ENCODE results near the gene ASAP2.

Gene ASAP2

DNA sequence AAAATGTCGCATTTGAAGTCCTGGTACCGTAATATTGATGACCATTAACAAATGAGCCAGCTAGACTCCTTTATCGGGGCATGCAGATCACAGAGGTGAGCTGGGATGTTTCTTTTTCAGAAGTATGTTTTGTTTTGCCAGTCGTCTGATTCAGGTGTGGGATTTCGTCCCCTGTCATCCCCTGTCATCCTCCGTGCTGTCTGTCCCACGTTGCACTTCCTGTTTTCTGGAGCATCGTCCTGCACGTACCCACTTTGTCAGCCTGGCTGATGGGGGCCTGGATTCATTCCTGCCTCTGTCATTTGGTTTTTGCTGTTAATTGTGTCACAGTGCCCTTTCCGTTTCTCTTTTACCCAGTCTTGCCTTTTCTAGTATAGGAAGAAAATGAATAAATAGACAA, 72.8 kb downstream of the ASAP2 start:
- DNase-seq: no peak

DNA sequence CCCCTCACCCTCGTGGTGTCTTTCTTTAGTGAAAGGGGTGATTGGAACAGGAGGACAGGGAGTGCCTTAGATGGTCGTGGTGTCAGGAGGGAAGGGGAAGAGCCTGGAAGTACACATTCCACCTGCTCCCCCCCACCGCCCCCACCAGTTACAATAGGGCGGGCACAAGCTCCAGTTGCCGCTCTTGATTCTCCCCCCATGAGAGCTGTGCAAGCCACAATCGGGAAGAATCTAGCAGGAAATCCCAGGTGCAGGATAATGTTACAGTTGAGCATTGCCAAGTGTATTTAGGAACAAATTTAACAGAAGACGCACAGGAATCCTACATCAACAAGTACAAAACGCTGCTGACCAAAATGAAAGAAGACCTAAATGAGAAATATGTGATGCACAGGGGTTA, 73.6 kb downstream of the ASAP2 start:
- DNase-seq: no peak

DNA sequence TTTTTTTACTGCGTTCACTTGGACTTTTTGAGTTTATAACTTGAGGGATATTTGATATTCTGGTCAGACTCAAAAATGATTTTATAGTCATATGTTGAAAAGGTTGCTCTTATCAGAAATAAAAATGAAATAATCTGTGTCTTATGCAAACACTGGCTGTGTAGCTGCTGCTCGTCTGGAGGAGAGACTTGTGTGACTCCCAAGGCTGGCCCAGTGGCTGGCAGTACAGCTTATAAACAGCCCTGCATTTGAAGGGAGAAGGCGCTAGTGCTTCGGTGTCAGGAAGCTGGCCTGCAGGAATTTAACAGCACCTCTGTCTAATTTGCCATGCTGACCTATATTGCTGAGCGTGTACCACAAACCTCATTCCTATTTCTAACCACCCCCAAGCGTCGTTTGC, 74.5 kb downstream of the ASAP2 start:
- no peak for DNase-seq

DNA sequence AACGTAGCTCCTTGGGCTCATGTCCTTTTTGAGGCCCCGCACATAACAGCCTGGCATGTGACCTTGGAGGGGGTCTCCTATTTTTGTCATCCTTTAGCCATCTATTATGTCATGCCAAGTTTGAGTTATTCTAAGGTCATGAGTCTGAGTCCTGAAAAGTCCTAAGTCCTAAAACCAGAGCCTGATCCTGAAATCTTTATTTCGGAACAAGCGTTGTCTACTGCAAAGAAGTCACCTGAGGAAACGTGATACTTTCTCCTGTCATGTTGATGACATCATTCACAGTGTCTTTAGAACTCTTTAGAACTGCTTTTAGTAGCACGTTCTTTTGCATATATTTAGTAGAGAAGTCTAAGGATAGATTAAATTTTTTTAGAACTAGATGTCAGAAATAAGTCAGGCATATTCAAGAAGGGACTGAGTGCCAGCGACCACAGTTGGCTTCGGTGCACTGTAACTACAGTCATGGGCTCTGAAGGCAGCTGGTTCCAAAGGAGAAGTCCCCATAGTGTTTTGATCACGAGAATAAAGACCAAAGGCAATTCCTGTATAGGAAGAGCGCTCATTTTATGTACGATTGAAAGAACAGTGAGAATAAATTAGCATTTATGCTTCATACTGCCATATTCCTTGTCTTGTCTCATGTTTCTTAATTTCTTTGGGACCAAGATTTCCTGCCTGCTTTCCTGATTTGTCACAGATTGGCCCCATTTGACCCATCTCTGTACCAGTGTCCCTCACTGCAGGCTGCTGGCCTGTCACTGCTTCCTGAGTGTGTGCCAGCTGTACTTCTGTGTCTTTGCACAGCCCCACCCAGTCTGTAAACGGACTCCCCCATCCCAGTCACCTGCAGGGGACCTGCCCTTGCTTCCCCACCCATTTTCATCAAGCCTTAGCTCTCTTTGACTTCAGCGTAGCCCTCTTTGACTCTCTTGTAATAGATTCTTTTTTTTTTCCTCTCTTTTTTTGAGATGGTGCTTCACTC, 75.8 kb downstream of the ASAP2 start:
- no peak for DNase-seq

DNA sequence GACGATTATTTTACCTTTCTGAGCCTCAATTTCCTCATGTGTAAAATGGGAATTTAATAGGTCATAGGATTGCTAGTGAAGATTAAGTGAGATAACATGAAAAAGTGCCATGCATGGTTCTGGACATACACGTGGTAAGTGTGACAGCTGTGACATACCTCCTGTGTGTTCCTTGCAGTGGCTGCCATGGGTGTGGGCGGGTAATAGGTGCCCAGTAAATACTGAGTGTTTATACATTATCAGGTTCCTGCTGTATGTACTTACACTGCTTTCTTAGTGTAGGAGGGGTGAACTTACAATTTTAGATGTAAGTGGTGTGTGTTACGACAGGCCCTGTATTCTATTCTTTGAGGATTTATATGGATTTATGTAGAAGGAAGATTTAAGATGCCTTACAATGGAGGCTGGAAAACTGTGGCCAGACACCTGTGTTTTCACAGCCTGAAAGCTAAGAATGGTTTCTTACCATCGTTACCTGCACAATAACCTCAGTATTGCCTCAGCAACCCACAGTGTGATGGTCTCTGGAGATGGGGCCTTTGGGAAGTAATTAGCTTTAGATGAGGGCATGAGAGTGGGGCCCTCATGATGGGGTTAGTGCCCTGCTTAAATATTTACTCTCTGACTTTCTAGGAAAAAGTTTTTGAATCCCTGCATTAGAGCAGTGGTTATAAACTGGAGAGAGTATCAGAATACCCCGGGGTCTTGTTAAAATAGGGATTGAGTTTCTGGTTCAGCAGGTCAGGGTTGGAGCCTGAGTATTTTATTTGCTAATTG, 78.1 kb downstream of the ASAP2 start:
- DNase-seq: no peak

DNA sequence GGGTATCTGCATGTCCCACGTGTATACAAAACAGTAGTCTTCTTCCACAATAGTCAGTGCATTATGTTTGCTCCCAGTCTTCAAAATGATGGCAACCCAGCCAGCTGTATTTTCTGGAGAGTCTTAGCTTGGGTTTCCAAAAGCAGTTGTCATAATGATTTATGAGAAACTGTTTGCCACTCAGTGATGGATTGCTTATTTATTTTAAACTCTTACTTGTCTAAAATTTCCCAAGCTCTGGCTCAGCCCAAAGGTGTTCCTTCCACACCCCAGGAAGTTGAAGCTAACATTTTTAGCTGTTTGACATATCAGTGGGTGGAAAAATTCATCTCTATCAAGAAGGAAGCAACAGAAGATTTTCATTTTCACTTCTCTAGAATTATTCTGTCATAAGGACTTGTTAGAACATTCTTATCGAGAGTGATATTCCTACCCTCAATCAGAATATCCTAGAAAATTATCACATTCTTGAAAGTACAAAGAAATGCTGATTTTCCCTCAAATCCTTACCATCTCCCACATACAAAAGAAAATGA, 78.8 kb downstream of the ASAP2 start:
- no peak for DNase-seq

DNA sequence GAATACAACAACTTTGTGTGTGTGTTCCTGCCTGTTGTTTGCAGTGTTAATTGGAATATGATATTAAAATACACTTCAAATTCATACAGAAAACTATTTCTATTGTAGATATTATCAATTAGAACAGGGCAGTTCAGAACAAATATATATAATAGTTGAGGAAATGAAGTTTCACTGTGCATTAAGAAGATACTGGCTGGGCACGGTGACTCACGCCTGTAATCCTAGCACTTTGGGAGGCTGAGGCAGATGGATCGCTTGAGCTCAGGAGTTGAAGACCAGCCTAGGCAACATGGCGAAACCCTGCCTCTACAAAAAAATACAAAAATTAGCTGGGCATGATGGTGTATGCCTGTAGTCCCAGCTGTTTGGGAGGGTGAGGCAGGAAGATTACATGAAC, 79.3 kb downstream of the ASAP2 start:
- DNase-seq: no peak

DNA sequence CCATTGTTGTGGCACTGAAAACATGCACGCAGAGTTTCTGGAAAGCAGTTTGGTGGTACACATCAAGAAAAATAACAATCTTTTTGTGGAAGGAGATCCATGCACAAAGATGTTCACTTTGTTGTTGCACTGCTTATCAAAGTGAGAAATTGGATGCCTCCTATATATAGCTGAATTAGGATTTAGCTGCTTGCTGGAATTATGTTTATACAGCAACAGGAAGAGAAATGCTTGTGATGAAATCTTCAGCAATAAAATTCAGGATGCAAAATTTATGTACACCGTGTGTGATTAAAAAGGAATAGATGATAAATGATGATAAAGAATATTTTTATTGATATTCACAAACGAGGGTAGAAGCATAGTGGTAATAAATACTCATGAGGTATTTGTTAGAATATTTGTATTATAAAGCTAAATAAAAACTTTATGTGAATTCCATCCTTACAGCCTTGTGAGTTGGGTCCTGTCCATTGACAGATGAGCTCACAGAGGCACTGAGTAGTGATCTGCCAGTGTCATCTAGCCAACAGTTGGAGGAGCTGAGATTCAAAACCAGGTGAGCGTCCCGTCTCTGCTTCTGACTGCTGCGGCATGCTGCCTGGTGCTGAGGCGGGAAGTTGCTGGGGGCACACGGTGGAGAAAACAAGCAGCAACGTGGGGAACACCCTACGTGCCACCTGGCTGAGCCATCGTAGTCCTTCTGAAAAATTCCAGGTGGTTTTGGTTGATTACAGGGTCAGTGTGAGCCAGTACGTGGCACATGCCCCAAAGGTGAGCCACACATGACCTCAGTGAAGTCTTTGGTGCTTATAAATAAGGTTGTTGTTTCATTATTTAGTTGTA, 80.2 kb downstream of the ASAP2 start:
- no peak for DNase-seq

DNA sequence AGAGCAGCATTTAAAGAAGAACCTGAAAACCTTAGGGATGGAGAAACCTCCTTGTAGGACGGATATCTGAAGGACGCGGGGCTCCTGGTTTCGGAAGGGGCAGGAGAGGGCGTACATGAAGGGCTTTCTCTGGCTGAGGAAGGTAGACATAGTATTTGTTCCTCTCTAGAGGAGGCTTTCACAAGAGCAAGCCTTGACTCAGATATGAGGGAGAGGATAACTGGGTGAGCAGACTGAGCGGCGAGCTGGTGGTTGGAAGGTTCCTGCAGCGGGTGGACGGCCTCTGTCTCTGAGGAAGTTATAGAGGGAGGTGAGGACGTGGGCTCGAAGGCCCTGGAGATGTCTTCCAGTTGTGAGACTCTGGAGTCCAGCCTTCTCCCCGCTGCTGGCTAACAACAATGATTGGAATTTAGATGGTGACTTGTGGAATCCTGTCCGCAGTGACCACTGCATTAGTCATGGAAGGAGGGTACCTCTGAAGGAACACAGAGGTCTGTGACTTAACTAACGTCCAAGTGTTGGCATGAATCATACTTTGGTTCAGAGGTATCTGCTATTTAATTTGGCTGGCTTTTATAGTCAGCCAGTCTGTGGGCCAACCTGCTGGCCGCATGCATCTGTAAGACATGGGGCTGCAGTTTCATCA, 80.9 kb downstream of the ASAP2 start:
- no peak for DNase-seq

DNA sequence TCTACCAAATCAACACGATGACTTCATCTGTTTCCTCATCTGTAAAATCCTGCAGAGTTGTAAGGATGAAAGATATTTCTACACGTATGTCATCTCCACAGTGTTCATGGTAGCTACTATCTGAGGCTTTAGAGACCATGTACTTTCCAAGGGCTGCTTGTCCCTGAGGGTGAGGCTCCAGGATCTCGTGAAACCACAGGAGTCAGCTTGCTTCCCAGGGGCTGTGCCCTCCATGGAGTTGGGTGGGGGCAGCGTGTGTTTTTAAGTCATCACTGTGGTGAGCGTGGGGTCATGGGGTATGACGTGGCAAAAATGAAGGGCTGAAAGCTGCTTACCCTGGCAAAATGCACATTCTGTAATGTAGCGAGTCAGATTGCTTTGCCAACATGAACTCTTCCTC, 81.6 kb downstream of the ASAP2 start:
- DNase-seq: no peak

DNA sequence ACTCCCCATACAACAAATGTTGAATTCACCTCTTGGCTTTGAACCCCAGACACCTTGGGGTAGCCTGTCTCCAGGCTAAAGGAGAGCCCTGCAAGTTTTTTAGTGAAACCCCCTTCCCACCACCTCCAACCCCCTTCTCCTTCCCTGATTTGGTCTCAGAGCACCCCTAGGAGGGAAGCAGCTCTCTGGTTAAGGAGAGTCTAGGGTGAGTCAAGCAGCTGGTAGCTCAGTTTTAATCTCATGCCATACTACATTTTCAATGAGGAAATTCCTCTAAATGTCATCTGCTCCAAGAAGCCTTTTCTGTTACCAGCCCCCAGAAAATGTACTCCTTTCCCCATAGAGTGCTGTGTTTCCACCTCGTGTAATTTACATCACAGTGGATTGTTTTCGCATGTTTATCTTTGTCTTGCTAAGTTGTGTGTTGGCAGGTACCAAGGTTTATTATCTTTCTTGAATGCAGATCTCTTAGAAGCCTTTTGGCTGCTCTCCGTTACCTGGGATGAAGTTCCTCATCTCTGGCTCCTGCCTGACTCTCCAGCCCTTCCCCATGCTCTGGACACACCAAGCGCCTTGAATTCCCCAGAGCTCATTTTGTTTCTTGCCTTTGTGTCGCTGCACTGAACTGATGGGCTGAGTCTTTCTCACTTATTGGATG, 82.2 kb downstream of the ASAP2 start:
- no peak for DNase-seq

DNA sequence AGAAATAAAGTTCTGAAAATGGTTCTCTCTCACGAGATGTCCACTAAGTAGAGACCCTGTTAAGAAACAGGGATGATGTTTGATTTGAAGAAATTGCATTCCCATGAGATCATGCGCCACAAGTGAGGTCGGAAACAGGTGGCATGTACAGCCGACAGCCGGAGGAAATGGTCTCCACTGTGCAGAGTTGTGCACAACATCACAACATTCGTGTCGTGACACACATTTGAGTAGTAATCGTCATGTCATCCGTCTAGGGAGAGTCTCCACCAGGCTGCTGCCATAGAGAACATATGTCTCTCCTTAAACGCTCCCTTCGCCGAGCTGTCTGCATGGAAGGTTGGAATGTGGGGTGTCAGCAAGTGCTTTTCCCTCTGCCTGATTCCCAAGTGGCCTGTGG, 84.7 kb downstream of the ASAP2 start:
- no peak for DNase-seq

DNA sequence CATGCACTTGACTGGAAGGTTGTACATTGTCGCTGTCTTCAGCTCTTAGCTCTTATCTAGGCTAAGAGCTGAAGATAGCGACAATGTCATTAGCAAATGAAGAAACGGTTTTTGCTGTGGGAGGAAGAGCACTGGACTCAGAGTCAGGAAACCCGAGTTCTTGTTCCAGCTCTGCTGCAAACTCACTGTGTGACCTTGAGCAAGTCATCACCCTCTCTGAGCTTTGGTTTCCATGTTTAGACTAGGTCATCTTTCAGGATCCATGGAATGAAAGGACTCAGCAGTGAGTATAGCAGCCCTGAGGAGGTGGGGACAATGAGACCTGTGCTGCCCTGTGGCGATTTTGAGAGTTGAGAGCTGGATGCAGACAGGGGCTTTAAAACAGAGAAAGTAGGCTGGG, 85.3 kb downstream of the ASAP2 start:
- no peak for DNase-seq

DNA sequence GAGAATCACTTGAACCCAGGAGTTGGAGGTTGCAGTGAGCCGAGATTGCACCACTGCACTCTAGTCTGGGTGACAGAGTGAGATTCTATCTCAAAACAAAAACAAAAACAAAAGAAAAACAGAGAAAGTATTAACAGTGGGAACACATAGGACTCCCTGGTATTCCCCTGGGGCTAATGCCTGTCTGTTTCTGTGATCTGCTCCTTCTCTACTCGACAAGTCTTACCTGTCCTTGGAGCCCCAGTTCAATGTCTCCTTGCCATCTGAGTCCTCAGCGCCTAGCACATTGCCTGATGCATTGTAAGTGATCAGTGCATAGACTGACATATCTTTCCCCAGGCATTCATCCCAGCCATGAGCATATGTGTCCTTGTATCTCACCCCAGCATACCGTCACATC, 85.8 kb downstream of the ASAP2 start:
- no peak for DNase-seq

DNA sequence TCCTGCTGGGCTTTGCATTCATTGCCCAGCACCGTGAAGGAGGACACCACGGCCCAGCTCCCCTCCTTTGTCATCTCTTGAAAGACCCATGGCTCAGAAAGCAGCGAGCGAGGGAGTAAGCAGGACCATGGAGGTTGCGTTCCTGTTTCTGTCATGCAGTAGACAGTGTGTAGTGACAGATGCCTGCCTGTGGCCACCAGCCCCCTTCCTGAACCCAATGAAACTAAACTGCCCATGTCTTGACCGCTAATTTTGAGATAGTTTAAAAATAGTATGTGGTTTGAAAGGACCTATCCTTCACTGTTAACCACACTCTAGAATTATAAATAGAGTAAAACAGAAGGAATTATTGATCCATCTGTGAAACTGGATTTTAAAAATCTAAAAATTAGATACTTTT, 88.2 kb downstream of the ASAP2 start:
- no peak for DNase-seq

DNA sequence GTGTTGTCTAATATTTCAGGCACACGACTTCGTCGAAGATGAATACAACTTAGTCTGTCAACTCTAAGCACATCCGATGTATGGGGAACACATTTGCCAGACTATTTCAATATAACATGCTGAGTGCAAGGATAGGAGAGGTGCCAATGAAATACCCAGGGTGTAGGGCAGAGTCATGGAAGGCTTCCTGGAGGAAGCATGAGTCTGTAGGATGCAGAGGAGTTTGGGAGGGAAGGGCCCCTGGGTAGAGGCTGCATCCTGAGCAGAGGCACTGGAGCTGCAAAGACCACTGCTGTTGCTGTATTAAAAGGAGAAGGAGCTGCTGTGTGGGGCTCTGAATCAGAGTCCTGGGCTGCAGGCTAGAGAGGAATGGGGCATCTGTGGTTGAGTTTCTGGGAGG, 89.9 kb downstream of the ASAP2 start:
- DNase-seq: no peak

DNA sequence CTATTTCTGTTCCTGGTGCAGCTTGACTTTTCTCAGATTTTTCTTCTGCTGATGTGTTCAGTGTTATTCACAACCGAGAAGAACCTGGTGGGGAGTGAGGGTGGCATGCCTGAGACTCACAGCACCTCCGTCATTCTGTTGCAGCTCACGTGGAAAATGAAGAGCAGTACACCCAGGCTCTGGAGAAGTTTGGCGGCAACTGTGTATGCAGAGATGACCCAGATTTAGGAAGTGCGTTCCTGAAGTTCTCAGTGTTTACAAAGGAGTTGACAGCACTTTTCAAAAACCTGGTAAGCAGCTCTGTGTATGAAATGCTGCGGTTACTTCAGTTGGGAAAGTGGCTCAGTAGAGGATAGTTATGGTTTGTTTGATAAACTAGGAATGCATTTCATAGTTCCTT, 90.5 kb downstream of the ASAP2 start:
- no peak for DNase-seq

DNA sequence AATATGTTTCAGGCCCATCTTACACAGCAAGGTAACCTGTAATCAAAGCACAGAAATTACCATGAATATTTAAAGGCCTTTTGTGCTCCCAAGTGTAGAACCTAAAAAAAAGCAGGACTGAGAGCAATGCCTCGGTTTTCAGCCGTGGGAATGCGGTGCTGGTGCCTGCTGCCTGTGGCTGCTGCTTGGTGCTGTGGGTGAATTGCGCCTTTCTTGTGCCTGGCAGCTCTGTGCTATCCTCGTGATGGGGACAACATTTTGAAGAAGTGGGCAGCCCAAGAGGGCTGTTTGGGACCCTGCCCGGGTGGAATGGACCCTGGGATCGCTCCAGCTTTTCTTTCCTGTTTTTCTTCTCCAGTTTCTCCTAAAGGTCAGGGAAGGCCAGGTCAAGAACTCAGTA, 91.2 kb downstream of the ASAP2 start:
- DNase-seq: no peak

DNA sequence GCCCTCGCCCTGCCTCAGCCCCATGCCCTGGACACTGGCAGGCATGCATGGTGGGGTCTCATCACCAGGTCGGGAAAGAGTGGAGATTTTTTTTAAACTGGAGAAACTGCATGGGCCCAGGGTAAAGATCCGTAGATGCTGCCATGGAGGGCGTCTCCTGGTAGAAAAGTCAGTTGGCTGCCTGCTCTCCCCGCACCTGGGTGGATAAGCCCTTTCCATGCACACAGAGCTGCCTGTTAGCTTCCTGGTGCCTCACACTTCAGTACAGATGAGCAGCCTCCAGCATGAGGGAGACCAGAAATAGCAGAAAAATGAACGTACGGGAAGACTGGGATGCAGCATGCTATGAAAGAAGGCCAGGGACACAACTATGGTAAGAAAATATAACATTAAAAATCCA, 92.0 kb downstream of the ASAP2 start:
- no peak for DNase-seq

DNA sequence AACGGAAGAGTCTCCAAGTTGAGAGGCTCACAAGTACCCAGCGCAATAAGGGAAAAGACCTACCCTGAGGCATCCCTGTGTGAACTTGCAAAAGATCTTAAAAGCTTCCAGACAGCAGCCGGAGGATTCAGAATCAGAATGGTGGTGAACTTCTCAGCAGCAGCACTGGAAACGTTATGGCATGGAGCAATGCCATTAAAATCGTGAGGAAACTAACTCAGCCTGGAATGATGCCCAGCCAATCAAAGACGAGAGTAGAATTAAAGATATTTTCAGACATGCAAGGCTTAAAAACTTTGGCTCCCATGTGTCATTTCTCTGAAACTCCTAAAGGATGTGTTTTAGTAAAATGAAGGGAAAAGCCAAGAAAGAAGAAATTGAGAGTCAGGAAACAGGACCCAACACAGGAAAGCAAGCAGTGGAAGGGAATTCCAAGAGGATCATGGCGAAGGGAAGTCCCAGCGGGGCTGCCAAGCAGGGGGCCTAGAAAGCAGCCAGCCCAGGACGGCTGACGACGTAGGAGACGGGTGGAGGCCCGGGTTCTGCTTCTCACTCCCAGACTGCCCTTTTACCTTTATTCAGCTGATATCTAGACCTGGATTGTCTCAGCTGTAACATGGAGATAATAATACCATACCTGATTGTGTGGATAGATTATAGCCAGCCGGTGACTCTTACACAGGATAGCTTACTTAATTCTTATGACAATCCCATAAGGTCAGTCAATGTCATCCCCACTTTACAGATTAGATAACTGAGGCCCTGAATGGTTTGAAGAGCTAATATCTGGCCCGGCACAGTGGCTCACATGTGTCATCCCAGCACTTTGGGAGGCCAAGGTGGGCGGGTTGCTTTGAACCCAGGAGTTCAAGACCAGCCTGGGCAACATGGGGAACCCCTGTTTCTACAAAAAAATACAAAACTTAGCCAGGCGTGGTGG, 92.8 kb downstream of the ASAP2 start:
- DNase-seq: no peak

DNA sequence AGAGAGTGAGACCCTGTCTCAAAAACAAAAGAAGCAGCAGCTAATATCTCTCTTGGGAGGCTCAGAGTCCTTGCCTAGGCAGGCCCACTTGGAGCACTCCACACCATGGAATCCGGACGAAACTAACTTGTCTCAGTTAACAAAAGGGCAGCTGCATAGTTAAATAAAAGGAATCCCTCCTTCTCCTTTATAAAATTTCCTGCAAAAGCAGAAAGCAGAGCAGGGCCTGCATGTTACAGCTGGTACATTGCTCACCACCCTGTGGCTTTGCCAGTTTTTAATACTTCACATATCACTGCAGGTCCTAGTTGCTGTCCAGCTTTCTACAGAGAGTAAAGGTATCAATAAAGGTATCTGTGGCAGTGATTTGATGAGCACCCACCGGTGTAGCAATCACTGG, 93.6 kb downstream of the ASAP2 start:
- no peak for DNase-seq

Data from stimulated activated CD4-positive, alpha-beta T cell treated with anti-CD3 and anti-CD28 coated beads, Interleukin-4, amount 100 ng/mL, for 1 hour (primary cell).